IPS DF 4.7 (cell line): ENCODE results near the gene CTRB1.
"Not testable (repeated sequence)": the region's sequence is repeated elsewhere in the genome, so short reads cannot be mapped to it uniquely, and the experiment has no call there.

ENCODE experiments used
- DNase-seq: peaks from one replicate; pipeline ENCODE4 v3.0.0-alpha.2; 2013; ENCODE audit warnings: low spot score; ENCODE audit errors: extremely low read depth

The CTRB1 gene

DNA sequence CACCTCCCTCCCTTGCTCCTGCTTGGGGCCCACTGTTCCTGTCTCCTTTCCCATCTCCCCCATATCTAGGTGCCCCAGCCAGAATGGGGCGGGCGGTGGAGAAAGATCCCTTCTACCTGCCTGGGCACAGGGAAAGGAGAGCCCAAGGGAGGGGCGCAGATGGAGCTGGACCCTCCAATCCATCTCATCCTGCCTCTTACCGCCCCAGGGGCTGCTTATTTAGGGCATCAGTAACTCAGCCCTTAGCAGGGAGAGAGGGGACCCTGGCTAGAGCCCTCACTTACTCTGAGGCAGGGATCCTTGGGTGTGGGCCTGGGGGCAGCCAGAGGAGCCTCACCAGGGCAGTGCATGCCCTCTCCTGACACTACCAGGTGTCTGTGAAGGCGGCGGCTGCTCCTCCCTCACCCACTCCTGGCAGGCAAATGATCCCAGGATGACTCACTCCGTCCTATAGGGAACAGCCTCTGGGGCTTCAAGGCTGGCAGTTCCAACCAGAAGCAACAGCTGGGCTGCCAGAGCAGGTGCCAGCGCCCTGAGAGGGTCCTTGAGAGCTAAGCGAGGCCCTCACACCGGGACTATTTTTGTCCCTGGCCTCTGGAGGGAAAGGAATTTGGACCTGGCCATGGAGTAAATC lies 49.0 kb downstream of the CTRB1 start:
- DNase-seq: no peak

DNA sequence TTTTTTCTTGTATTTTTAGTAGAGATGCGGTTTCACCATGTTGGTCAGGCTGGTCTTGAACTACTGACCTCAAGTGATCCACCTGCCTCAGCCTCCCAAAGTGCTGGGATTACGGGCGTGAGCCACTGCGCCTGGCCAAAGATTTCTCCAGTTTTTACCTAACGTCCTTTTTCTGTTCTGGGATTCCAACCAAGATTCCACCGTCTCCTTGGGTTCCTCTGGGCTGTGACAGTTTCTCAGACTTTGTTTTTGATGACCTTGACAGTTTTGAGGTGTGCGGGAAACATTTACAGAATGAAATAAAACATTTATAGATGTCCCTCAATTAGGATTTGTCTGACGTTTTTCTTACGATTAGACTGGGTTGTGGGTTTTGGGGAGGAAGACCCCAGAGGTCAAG lies 50.6 kb downstream of the CTRB1 start:
- DNase-seq: not testable (repeated sequence)

DNA sequence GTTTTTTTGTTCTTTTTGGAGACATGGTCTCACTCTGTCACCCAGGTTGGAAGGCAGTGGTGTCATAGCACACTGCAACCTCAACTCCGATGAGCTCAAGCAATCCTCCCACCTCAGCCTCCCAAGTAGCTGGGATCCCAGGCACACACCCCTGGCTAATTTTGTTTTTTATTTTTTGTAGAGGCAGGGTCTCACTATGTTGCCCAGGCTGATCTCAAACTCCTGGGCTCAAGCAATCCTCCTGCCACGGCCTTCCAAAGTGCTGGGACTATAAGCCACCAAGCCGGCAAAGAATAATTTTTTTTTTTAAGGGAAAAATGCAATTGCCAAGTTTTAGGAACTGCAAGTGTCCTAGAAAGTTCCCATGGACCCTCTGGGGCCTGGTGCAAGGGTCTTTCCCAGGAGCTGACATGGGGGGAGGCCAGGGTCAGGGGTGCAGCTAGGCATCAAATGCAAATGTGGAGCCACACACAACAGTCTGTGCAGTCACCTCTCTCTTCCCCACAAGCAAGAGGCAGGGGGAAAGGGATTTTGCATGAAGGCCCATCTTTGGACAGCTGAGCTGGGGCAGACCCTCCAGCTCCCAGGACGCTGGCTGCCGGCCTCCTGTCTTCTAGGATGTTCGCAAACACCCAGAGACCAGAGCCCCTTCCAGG lies 52.8 kb downstream of the CTRB1 start:
- no peak for DNase-seq

DNA sequence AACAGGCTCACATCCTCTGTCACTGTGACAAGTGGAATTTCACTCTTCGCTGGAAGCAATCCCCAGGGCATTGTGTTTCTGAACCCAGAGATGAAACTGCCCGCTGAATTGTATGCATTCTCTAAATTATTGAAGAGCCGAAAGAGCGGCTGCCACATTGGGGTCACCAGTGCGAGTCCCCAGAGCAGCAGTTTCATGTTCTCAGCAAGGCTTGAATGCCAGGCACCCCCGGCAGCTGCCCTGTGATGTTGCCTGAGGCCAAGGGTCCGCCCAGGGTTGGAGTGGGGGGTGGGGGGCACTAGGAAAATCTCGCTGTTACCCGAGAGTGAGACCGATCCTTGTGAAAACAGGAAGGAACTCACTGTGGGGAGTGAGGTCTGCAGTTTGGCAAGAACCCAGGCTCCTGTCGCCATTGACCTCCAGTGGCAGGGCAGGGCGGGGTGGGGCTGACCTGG lies 53.3 kb downstream of the CTRB1 start:
- no peak for DNase-seq

DNA sequence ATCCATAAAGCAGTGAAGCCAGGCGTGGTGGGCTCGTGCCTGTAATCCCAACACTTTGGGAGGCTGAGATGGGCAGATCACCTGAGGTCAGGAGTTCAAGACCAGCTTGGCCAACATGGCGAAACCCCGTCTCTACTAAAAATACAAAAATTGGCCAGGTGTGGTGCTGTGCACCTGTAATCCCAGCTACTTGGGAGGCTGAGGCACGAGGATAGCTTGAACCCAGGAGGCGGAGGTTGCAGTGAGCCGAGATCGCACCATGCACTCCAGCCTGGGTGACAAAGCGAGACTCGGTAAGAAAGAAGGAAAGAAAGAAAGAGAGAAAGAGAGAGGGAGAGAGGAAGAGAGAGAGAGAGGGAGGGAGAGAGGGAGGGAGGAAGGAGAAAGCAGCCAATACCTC lies 53.8 kb downstream of the CTRB1 start:
- DNase-seq: not testable (repeated sequence)

DNA sequence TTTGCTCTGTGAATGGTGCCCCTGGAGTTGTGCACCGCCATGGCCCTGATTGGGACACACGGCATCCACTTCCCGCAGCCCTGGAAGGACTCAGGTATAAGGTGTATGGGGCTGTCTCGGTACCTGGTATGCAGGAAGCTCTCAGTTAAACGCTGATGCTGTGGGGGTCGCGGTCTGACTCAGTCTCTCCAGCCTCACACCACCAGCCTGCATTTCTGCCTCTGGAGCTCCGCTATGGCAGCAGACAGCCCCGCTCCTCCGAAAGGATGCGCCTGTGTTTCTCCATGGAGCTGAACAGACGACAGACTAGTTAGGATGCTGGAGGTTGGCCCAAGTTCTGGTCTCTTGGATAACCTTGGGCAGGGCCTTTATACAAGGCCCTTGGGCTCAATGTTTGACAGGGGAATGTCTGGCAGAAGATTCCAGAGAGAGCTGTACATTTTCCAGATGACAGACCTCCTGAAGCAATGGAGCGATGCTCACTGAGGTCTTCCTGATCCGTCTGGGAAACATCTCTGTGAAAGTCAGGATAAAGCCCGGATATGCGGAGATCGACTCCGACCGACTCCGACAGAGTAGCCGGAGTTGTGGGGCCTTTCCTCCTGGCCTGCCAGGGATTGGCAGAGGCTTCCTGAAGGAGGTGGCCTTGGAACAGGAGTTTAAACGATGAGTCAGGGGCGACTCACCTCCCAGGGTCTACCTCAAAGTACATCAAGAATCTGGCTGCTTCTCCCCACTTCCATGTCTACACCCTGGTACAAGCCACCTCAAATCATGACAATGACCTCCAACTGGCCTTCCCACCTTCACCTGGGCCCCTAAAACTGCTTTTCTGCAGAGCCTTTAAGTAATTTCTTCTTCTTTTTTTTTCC lies 54.5 kb downstream of the CTRB1 start:
- no peak for DNase-seq
